Keratinocyte (primary cell): Measurements from ENCODE around the gene TIPRL. TPM values are rescaled to one million over a fixed set of nuclear protein-coding genes. Genes with fewer than 3 reads are reported as not detected.
"Not testable (repeated sequence)": the region's sequence is repeated elsewhere in the genome, so short reads cannot be mapped to it uniquely, and the experiment has no call there.

Experiments used
- DNase-seq: peaks from one replicate; pipeline ENCODE4 v3.0.0-alpha.2; 2011; ENCODE audit warnings: low read depth, missing footprints, low spot score
- FAIRE-seq: peaks from 2 replicates; lab custom pipeline; 2011; peaks lifted over from hg19 to GRCh38; lab: Jason Lieb, UNC
- H2AFZ ChIP-seq: 2 replicates; pipeline ENCODE4 v1.6.0; 2012; ENCODE audit warnings: low read length, control low read depth, inconsistent platforms; ENCODE audit not compliant: control insufficient read depth
- H3K27ac ChIP-seq: 2 replicates; pipeline ENCODE4 v1.5.1; 2011; ENCODE audit warnings: low read length; ENCODE audit not compliant: control insufficient read depth, insufficient read depth
- H3K27me3 ChIP-seq: 3 replicates; pipeline ENCODE4 v1.6.0; 2011; ENCODE audit warnings: low read length; ENCODE audit not compliant: control insufficient read depth, insufficient read depth; ENCODE audit errors: extremely low read depth
- H3K36me3 ChIP-seq, 2 experiments: 2 replicates in 1 of 2; 3 replicates in 1 of 2; pipeline ENCODE4 v1.5.1; 2011; ENCODE audit warnings: low read length in 2 of 2, mild to moderate bottlenecking in 1 of 2; ENCODE audit not compliant: control insufficient read depth in 2 of 2, insufficient read depth in 2 of 2; ENCODE audit errors: extremely low read depth in 1 of 2
- H3K4me1 ChIP-seq: 3 replicates; pipeline ENCODE4 v1.5.1; 2011; ENCODE audit warnings: low read length; ENCODE audit not compliant: control insufficient read depth, insufficient read depth; ENCODE audit errors: extremely low read depth
- H3K4me2 ChIP-seq: 3 replicates; pipeline ENCODE4 v1.6.0; 2011; ENCODE audit warnings: low read depth, low read length; ENCODE audit not compliant: control insufficient read depth, insufficient read depth; ENCODE audit errors: extremely low read depth
- H3K4me3 ChIP-seq, 3 experiments: fragments of 200-600 bp in 1 of 3; sonication (generic) in 1 of 3; 2 replicates in 2 of 3; 3 replicates in 1 of 3; pipeline ENCODE4 v1.5.1; 2011 to 2016; ENCODE audit warnings: low read length in 3 of 3, mild to moderate bottlenecking in 3 of 3, control low read depth in 2 of 3, inconsistent platforms in 1 of 3, low read depth in 1 of 3, mixed read lengths in 1 of 3, mixed run types in 1 of 3, moderate library complexity in 1 of 3; ENCODE audit not compliant: control insufficient read depth in 2 of 3, insufficient read depth in 2 of 3; ENCODE audit errors: extremely low read depth in 1 of 3
- H3K79me2 ChIP-seq: 2 replicates; pipeline ENCODE4 v1.6.0; 2012; ENCODE audit warnings: low read length; ENCODE audit not compliant: control insufficient read depth, insufficient read depth
- H3K9ac ChIP-seq: 3 replicates; pipeline ENCODE4 v1.6.0; 2011; ENCODE audit warnings: low read length; ENCODE audit not compliant: control insufficient read depth, insufficient read depth; ENCODE audit errors: extremely low read depth
- H3K9me1 ChIP-seq: 3 replicates; pipeline ENCODE4 v1.6.0; 2011; ENCODE audit warnings: low read length; ENCODE audit not compliant: control insufficient read depth, insufficient read depth; ENCODE audit errors: extremely low read depth
- H3K9me3 ChIP-seq: 2 replicates; pipeline ENCODE4 v1.5.1; 2012; ENCODE audit warnings: low read depth, low read length; ENCODE audit not compliant: control insufficient read depth
- H4K20me1 ChIP-seq: 3 replicates; pipeline ENCODE4 v1.6.0; 2011; ENCODE audit warnings: low read length; ENCODE audit not compliant: control insufficient read depth, insufficient read depth; ENCODE audit errors: extremely low read depth
- EZH2 ChIP-seq: IDR thresholded peaks from one replicate; pipeline ENCODE4 v1.6.1; 2012; ENCODE audit warnings: inconsistent platforms, mild to moderate bottlenecking, low read length, moderate library complexity
- dilution Hi-C: fragments of 300-500 bp; cut with MboI; formaldehyde crosslinking; loops from one replicate; pipeline ENCODE4 v1.7.0; 2020; ENCODE audit warnings: low sequenced_read_pairs; ENCODE audit not compliant: extremely low pct_ligation_motif_present
- polyA plus RNA-seq, 5 experiments: library from polyadenylated mRNA; depleted of rRNA in 3 of 5; stranded (reverse) in 3 of 5; stranded (forward) in 1 of 5; unstranded in 1 of 5; fragments of >200 nt; gene quantifications; 1 replicate in 1 of 5; 2 replicates in 3 of 5; 3 replicates in 1 of 5; pipeline versions ENCODE4 v1.2.1 to v1.2.3, GENCODE V29; 2011 to 2012; ENCODE audit warnings: missing spikeins in 2 of 5, low read depth in 1 of 5, low replicate concordance in 1 of 5
- TF ChIP-seq, protein P1 (sequence below), 3 experiments: IDR thresholded peaks in 1 of 3; conservative IDR thresholded peaks in 1 of 3; optimal IDR thresholded peaks in 1 of 3; 2 replicates in 2 of 3; 3 replicates in 1 of 3; pipeline versions ENCODE3 to v1.5.1; 2011; ENCODE audit warnings: low read length in 3 of 3, mild to moderate bottlenecking in 3 of 3, moderate library complexity in 2 of 3, control low read depth in 1 of 3, inconsistent platforms in 1 of 3; ENCODE audit not compliant: insufficient read depth in 2 of 3; ENCODE audit errors: extremely low read depth in 1 of 3

Gene TIPRL
- polyA plus RNA-seq, 1 donor (not counting 4 experiments of a cell fraction or from before 2014, with no cell fraction given) = 62.5 TPM

DNA sequence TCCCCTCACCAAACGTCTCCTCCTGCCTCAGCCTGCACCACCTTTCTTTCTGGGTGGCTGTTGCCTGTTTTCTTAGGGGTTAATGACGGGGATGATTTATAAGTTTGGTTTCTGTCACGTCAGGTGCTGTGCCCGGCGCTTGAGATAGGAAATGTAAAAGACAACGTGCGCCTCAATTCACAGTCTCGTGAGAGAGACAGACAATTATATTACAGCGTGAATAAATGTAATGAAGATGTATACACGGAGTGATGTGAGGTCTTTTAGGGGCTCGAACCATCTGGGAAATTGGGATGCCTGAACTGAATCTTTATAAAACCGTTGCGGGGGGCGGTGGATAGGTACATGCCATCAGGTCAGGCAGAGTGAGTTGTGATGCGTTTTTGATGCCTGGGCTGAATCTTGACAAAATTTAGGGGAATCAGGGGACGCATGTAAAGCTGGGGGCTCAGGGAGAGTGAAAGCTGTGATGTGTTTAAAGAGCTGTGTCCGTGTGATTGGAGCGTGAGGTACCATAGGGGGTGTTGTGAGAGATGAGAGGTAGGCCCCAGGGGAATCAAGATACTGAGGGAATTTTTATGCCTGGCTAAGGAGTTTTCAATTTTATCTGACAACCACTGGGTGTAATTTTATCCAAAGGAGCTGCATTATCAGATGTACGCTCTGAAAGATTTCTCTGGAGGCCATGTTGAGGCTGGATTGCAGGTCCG, 831 bp downstream of the TIPRL start:
- peak overlapping the region; percentile 93 for H2AFZ ChIP-seq
- DNase-seq = no peak
- no peaks in the 10 kb centered on the region for H3K9me3 ChIP-seq

DNA sequence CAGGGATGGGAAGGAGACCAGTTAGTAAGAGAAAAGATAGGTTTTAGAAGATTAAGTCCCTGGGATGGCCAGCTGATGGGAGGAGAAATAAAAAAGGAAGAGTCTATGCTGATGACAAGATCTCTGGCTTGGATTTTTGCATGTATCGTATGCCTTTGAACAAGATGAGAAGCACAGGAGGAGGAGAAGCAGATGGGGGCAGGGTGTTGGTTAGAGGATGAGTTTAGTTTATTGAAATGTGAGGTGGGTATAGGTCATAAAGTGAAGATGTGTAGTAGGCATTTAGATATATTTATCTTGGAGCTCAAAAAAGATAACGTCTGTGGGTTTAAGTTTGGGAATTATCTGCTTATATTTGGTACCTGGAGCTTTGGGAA, 1.4 kb downstream of the TIPRL start:
- Histone ChIP-seq H2AFZ (peak overlapping the region; percentile 93), H3K27ac (peak overlapping the region; percentile 91), H3K9me3 (no peaks in the 10 kb centered on the region), H3K4me1 (peaks cover 9% of the 10 kb centered on the region), H3K79me2 (peaks cover 46% of the 10 kb centered on the region), H3K27me3 (no peaks in the 10 kb centered on the region), H3K9me1 (no peaks in the 10 kb centered on the region), H3K9ac (peak overlapping the region; percentile 93), H3K4me3 (peak overlapping the region; percentile 61 to 98 (median 96)), H3K4me2 (peak overlapping the region; percentile 76), H4K20me1 (no peaks in the 10 kb centered on the region), H3K36me3 (peaks cover 0 to 2% of the 10 kb centered on the region in 2 experiments)
- DNase-seq (no peak), FAIRE-seq (no peak)
- dilution Hi-C loops = no loop called here
- TF ChIP-seq, protein P1, sequence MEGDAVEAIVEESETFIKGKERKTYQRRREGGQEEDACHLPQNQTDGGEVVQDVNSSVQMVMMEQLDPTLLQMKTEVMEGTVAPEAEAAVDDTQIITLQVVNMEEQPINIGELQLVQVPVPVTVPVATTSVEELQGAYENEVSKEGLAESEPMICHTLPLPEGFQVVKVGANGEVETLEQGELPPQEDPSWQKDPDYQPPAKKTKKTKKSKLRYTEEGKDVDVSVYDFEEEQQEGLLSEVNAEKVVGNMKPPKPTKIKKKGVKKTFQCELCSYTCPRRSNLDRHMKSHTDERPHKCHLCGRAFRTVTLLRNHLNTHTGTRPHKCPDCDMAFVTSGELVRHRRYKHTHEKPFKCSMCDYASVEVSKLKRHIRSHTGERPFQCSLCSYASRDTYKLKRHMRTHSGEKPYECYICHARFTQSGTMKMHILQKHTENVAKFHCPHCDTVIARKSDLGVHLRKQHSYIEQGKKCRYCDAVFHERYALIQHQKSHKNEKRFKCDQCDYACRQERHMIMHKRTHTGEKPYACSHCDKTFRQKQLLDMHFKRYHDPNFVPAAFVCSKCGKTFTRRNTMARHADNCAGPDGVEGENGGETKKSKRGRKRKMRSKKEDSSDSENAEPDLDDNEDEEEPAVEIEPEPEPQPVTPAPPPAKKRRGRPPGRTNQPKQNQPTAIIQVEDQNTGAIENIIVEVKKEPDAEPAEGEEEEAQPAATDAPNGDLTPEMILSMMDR (optimal IDR thresholded peaks at IDR 0.05 in 1 of 3, IDR thresholded peaks at IDR 0.05 in 1 of 3, conservative IDR thresholded peaks at IDR 0.05 in 1 of 3; ENCODE audit: extremely low read depth in 1 of 3, insufficient read depth in 2 of 3, low read length in 3 of 3) = no peak
- no peak for TF ChIP-seq EZH2

More for the DNA sequence above, 831 bp downstream of the TIPRL start:
- no peaks in the 10 kb centered on the region for H4K20me1 ChIP-seq
- peaks cover 0 to 2% of the 10 kb centered on the region in 2 experiments for H3K36me3 ChIP-seq
- peaks cover 9% of the 10 kb centered on the region for H3K4me1 ChIP-seq
- H3K9me1 ChIP-seq = no peaks in the 10 kb centered on the region
- peaks cover 46% of the 10 kb centered on the region for H3K79me2 ChIP-seq
- no peaks in the 10 kb centered on the region for H3K27me3 ChIP-seq
- peak overlapping the region; percentile 91 for H3K27ac ChIP-seq
- TF ChIP-seq, protein P1 (optimal IDR thresholded peaks at IDR 0.05 in 1 of 3, IDR thresholded peaks at IDR 0.05 in 1 of 3, conservative IDR thresholded peaks at IDR 0.05 in 1 of 3; ENCODE audit: extremely low read depth in 1 of 3, insufficient read depth in 2 of 3, low read length in 3 of 3) = no peak
- TF ChIP-seq EZH2 = no peak
- H3K4me2 ChIP-seq = peak overlapping the region; percentile 76
- H3K4me3 ChIP-seq = peak overlapping the region; percentile 61 to 98 (median 96)
- H3K9ac ChIP-seq = peak overlapping the region; percentile 93
- dilution Hi-C loops = no loop called here
- no peak for FAIRE-seq

DNA sequence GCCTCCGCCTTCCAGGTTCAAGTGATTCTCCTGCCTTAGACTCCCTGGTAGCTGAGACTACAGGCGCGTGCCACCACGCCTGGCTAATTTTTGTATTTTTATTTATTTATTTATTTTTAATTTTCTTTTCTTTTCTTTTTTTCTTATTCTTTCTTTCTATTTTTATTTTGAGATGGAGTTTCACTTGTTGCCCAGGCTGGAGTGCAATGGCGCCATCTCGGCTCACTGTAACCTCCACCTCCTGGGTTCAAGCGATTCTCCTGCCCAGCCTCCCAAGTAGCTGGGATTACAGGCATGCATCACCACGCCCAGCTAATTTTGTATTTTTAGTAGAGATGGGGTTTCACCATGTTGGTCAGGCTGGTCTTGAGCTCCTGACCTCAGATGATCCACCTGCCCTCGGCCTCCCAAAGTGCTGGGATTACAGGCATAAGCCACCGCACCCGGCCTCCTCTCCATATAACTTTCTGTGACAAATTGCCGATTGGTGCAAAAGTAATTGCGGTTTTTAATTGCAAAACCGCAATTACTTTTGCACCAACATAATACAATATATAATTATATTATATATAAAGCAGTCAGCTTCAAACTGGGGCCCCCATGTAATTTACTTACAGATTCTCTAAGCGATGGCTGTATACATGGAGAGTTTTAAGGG, 2.4 kb downstream of the TIPRL start:
- FAIRE-seq, dilution Hi-C loops, H3K9ac ChIP-seq, H3K27ac ChIP-seq, H2AFZ ChIP-seq, H4K20me1 ChIP-seq, H3K4me1 ChIP-seq, H3K36me3 ChIP-seq, DNase-seq, H3K4me2 ChIP-seq, H3K9me1 ChIP-seq, H3K9me3 ChIP-seq, H3K4me3 ChIP-seq, H3K27me3 ChIP-seq: not testable (repeated sequence)
- H3K79me2 ChIP-seq = peaks cover 46% of the 10 kb centered on the region
